ENCODE results near the gene MED12.

DNA sequence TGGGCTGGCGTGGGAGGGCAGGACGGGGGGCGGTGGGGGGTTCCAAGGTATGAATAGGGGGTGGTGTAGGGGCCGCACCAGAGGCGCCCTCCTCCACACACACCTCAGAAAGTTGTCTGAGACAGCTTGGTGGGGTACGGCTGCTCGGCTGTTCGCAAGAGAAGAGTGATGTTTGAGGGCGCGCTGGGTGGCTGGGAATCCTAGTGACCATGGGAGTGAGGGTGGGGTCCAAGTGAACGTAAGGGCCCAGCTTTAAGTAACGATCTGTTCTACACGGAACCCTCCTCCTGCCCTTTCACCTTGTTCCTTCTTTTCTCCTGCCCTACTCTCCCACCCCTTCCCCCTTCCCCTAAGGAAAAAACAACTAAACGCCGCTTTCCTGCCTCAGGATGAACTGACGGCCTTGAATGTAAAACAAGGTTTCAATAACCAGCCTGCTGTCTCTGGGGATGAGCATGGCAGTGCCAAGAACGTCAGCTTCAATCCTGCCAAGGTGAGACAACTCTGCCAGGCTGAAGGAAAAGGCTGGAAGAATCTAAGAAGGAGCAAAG, 664 bp downstream of the MED12 start:
- TF ChIP-seq POLR2AphosphoS5 (IDR thresholded peaks at IDR 0.05; ENCODE audit: low read depth) (no peak), GABPA (IDR thresholded peaks at IDR 0.05; ENCODE audit: low read depth) (no peak)
- TF ChIP-seq, protein P1, sequence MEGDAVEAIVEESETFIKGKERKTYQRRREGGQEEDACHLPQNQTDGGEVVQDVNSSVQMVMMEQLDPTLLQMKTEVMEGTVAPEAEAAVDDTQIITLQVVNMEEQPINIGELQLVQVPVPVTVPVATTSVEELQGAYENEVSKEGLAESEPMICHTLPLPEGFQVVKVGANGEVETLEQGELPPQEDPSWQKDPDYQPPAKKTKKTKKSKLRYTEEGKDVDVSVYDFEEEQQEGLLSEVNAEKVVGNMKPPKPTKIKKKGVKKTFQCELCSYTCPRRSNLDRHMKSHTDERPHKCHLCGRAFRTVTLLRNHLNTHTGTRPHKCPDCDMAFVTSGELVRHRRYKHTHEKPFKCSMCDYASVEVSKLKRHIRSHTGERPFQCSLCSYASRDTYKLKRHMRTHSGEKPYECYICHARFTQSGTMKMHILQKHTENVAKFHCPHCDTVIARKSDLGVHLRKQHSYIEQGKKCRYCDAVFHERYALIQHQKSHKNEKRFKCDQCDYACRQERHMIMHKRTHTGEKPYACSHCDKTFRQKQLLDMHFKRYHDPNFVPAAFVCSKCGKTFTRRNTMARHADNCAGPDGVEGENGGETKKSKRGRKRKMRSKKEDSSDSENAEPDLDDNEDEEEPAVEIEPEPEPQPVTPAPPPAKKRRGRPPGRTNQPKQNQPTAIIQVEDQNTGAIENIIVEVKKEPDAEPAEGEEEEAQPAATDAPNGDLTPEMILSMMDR (IDR thresholded peaks at IDR 0.05; ENCODE audit: insufficient read depth, low read length), result no peak

Measured in HL-60 (cell line).